Panc1 (cell line): ENCODE data around the gene HIGD1C. TPM values are rescaled to one million over a fixed set of nuclear protein-coding genes. Genes with fewer than 3 reads are reported as not detected.

Experiments
- ATAC-seq: fragments of 200-7000 bp; cut with Tn5 transposase; 2 replicates; pipeline ENCODE4 v1.9.1; 2020; ENCODE audit warnings: mild to moderate bottlenecking, moderate library complexity
- BruUV-seq: library from RNA; stranded (reverse); fragments of 400-500 nt; replicated peaks from 2 replicates; lab custom pipeline; 2021; lab: Mats Ljungman, UMichigan
- CTCF ChIA-PET: fragments of 300-600 bp; sonication (Branson Sonifier 250); formaldehyde crosslinking; loops from one replicate; lab custom pipeline; 2022; ENCODE audit warnings: antibody characterized with exemption; lab: Charles Lee
- POLR2A ChIA-PET: fragments of 300-600 bp; sonication (Branson Sonifier 250); formaldehyde crosslinking; loops from one replicate; lab custom pipeline; 2022; ENCODE audit warnings: antibody characterized with exemption; lab: Charles Lee
- DNase-seq: peaks from one replicate; pipeline ENCODE4 v3.0.0-alpha.2; 2010; ENCODE audit warnings: low read depth, low spot score
- H3K27ac ChIP-seq: 2 replicates; pipeline ENCODE4 v1.5.1; 2011; ENCODE audit warnings: mild to moderate bottlenecking, low read length, inconsistent platforms
- H3K27me3 ChIP-seq: fragments of 200-500 bp; sonication (Bioruptor generic); 2 replicates; pipeline ENCODE4 v1.6.0; 2014; ENCODE audit warnings: low read length, inconsistent platforms; ENCODE audit not compliant: control insufficient read depth, insufficient read depth
- H3K36me3 ChIP-seq: fragments of 200-500 bp; sonication (Bioruptor generic); 2 replicates; pipeline ENCODE4 v1.5.1; 2014; ENCODE audit warnings: inconsistent platforms, mild to moderate bottlenecking, low read length, moderate library complexity; ENCODE audit not compliant: control insufficient read depth, insufficient read depth
- H3K4me1 ChIP-seq: 2 replicates; pipeline ENCODE4 v1.5.1; 2011; ENCODE audit warnings: inconsistent platforms, mild to moderate bottlenecking, low read length, moderate library complexity; ENCODE audit not compliant: control insufficient read depth, insufficient read depth
- H3K4me3 ChIP-seq, 2 experiments: 2 replicates each; pipeline ENCODE4 v1.5.1; 2011 to 2012; ENCODE audit warnings: low read depth in 2 of 2, low read length in 2 of 2, mild to moderate bottlenecking in 2 of 2, inconsistent platforms in 1 of 2, moderate library complexity in 1 of 2
- H3K9me3 ChIP-seq: fragments of 200-500 bp; sonication (Bioruptor generic); 2 replicates; pipeline ENCODE4 v1.5.1; 2014; ENCODE audit warnings: low read depth, mild to moderate bottlenecking, inconsistent platforms, low read length, moderate library complexity; ENCODE audit not compliant: control insufficient read depth, insufficient read depth
- REST ChIP-seq, 2 experiments: IDR thresholded peaks; 2 replicates each; pipeline ENCODE4 v1.6.1; 2011 to 2012; ENCODE audit warnings: low read depth in 2 of 2, control low read depth in 1 of 2, low read length in 1 of 2, mild to moderate bottlenecking in 1 of 2, moderate library complexity in 1 of 2; ENCODE audit not compliant: insufficient read depth in 1 of 2
- in situ Hi-C: cut with HindIII; loops from 2 replicates; pipeline ENCODE4 v1.10.0; 2016; ENCODE audit warnings: low sequenced_read_pairs, low pct_unique_long_range_greater_than_20kb
- intact Hi-C: fragments of 100-400 bp; cut with micrococcal nuclease; formaldehyde crosslinking; loops from one replicate; pipeline ENCODE4 v1.10.0; 2022; ENCODE audit not compliant: unreplicated experiment
- total RNA-seq: library from RNA; stranded (reverse); gene quantifications from one replicate; pipeline ENCODE4 v1.2.1, GENCODE V29; 2021; ENCODE audit not compliant: unreplicated experiment

HIGD1C gene
- total RNA-seq, 1 experiment from 2014 or later: not detected

GRCh38 chr12:51019927-51020326 lies 67.6 kb downstream of the HIGD1C start:
- Histone ChIP-seq H3K27ac (no peak overlapping the region), H3K27me3 (no peaks in the 10 kb centered on the region), H3K36me3 (no peaks in the 10 kb centered on the region), H3K4me3 (no peak overlapping the region), H3K9me3 (no peaks in the 10 kb centered on the region), H3K4me1 (peaks cover 8% of the 10 kb centered on the region)
- DNase-seq (no peak), ATAC-seq (no peak)
- BruUV-seq: no TSS peak
- intact Hi-C loops (no loop called here), in situ Hi-C loops (no loop called here)
- no peak for TF ChIP-seq REST (IDR thresholded peaks at IDR 0.05; ENCODE audit: insufficient read depth in 1 of 2, low read depth in 2 of 2, low read length in 1 of 2)
- POLR2A ChIA-PET: no interaction called here
- CTCF ChIA-PET: no interaction called here

Other genes starting within 250 kb of the HIGD1C start
- gene ATF1, start 188.4 kb upstream of the HIGD1C start, total RNA-seq: 52.2 TPM
- gene TMPRSS12, start 109.6 kb upstream of the HIGD1C start, total RNA-seq: not detected
- gene SLC11A2, start 73.8 kb downstream of the HIGD1C start, total RNA-seq: 59.9 TPM
- gene LETMD1, start 95.8 kb downstream of the HIGD1C start, total RNA-seq: 47.9 TPM
- gene CSRNP2, start 131.1 kb downstream of the HIGD1C start, total RNA-seq: 50.5 TPM
- gene TFCP2, start 220.6 kb downstream of the HIGD1C start, total RNA-seq: 33.9 TPM